Measurements from ENCODE around the gene BPIFA2. TPM values are rescaled to one million over a fixed set of nuclear protein-coding genes. Genes with fewer than 3 reads are reported as not detected.

The BPIFA2 gene
- total and polyA plus RNA-seq, 10 donors: not detected

DNA sequence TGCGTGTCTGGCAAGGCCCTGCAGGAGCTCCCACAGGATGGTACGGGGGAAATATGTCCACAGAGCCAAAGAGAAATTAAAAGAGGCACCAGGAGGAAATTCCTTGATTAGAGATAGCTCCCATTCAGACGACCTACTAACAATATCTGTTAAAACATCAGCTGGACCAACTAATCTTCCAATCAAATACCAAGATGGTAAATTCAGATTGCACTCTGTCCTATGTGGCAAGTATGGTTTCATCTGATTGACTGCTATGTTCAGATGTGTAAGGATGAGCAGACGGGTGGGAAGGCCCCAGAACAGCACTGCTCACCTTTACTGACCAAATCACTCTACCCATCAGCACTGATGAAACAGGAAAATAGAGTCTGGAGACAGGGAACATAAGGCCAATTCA is 19.5 kb downstream of the BPIFA2 start:
- TF ChIP-seq POLR2AphosphoS5 (IDR thresholded peaks at IDR 0.05) (no peak), CTCF (IDR thresholded peaks at IDR 0.05 in 8 of 11, conservative IDR thresholded peaks at IDR 0.05 in 3 of 11) (no peak), POLR2A (IDR thresholded peaks at IDR 0.05) (no peak)
- Histone ChIP-seq H3K4me3 (no peak overlapping the region), H3K36me3 (no peaks in the 10 kb centered on the region), H3K4me1 (no peaks in the 10 kb centered on the region), H3K9me3 (peaks cover 0 to 7% (median 2%) of the 10 kb centered on the region in 8 donors), H3K27ac (no peak overlapping the region), H3K27me3 (replicated peaks in 1 of 7) (peaks cover 0 to 18% (median 0%) of the 10 kb centered on the region in 7 donors)
- no peak for DNase-seq
- 76 to 84% (median 77%) methylated on average over 4 of the region's 4 CpGs for WGBS, 5 donors
- intact Hi-C loops (cut with DNase I; ENCODE audit: low total_unique reads): no loop called here

DNA sequence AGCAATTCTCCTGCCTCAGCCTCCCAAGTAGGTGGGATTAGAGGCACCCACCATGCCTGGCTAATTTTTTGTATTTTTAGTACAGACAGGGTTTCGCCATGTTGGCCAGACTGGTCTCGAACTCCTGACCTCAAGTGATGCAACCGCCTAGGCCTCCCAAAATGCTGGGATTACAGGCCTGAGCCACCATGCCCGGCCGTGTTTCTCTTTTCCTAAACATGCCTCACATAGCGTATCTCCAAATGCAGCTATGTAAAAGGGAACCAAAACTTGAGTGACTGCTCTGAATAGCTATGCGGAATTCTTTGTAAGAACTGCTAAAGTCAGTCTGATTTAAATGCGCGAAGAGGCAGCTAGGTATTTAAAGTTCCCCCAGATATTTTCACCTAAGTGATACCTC is 20.5 kb downstream of the BPIFA2 start:
- no peak for TF ChIP-seq POLR2A (IDR thresholded peaks at IDR 0.05)
- TF ChIP-seq CTCF (IDR thresholded peaks at IDR 0.05 in 8 of 11, conservative IDR thresholded peaks at IDR 0.05 in 3 of 11): no peak
- no peak for TF ChIP-seq POLR2AphosphoS5 (IDR thresholded peaks at IDR 0.05)
- no peak for DNase-seq
- H3K4me3 ChIP-seq: no peak overlapping the region
- H3K27ac ChIP-seq: no peak overlapping the region
- no peaks in the 10 kb centered on the region for H3K36me3 ChIP-seq
- no peaks in the 10 kb centered on the region for H3K4me1 ChIP-seq
- intact Hi-C loops (cut with DNase I; ENCODE audit: low total_unique reads): no loop called here
- peaks cover 0 to 2% (median 0%) of the 10 kb centered on the region in 8 donors for H3K9me3 ChIP-seq
- peaks cover 0 to 21% (median 0%) of the 10 kb centered on the region in 7 donors for H3K27me3 ChIP-seq (replicated peaks in 1 of 7)
- 76 to 88% (median 85%) methylated on average over 9 of the region's 9 CpGs for WGBS, 5 donors

DNA sequence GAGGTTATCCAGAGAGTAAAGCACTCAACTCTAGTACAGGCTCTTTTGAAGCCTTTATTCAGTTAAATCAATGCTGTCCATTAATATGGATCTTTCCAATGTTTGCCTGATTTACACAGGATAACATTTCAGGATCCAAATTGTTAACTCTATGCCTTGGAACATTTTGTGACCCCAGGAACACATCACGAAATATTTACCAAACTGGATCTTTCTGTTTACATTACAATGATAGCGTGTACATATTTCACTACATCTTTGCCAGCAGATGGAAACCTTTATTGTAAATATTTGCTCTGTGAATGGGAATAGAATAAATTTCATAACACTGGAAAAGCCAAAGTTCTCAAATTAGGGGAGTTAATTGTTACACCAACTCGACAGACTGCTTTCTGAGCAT is 23.5 kb downstream of the BPIFA2 start:
- intact Hi-C loops (cut with DNase I; ENCODE audit: low total_unique reads): no loop called here
- Histone ChIP-seq H3K4me3 (no peak overlapping the region), H3K9me3 (no peaks in the 10 kb centered on the region), H3K27me3 (replicated peaks in 1 of 7) (peaks cover 0 to 43% (median 0%) of the 10 kb centered on the region in 7 donors), H3K4me1 (no peaks in the 10 kb centered on the region), H3K27ac (no peak overlapping the region), H3K36me3 (no peaks in the 10 kb centered on the region)
- 53 to 68% (median 62%) methylated on average over 3 of the region's 3 CpGs for WGBS, 5 donors
- no peak for DNase-seq
- TF ChIP-seq CTCF (IDR thresholded peaks at IDR 0.05 in 8 of 11, conservative IDR thresholded peaks at IDR 0.05 in 3 of 11) (no peak), POLR2AphosphoS5 (IDR thresholded peaks at IDR 0.05) (no peak), POLR2A (IDR thresholded peaks at IDR 0.05) (no peak)

DNA sequence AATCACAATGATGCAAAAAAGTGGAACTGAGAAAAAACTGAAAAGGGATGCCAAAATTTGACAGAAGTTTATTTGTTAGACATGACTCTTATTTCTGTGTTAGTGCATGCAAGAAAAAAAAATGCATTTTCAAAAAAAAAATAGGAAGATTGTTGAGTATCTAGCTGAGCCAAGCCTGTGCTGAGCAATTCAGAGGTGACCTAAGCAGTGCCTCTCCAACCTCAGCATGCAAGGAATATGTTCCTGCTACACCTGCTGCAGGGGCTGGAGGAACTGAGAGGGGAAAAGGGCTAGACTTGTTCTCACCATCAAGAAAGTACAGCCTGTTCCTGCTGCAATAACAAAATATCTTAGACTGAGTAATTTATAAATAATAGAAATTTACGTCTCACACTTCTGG is 24.0 kb downstream of the BPIFA2 start:
- Histone ChIP-seq H3K9me3 (no peaks in the 10 kb centered on the region), H3K36me3 (no peaks in the 10 kb centered on the region), H3K4me3 (no peak overlapping the region), H3K27ac (no peak overlapping the region), H3K27me3 (replicated peaks in 1 of 7) (peaks cover 0 to 47% (median 0%) of the 10 kb centered on the region in 7 donors), H3K4me1 (no peaks in the 10 kb centered on the region)
- intact Hi-C loops (cut with DNase I; ENCODE audit: low total_unique reads): no loop called here
- WGBS, 5 donors: 80 to 95% (median 91%) methylated on average over 1 of the region's 1 CpG
- DNase-seq: no peak
- TF ChIP-seq POLR2A (IDR thresholded peaks at IDR 0.05) (no peak), POLR2AphosphoS5 (IDR thresholded peaks at IDR 0.05) (no peak), CTCF (IDR thresholded peaks at IDR 0.05 in 8 of 11, conservative IDR thresholded peaks at IDR 0.05 in 3 of 11) (no peak)

Data from spleen (tissue), 11 donors.